GM12874 (cell line): ENCODE data around the gene CORO1C.

Experiments
- TF ChIP-seq, protein P1 (sequence below): IDR thresholded peaks from 2 replicates; pipeline ENCODE4 v1.5.1; 2011; ENCODE audit warnings: low read depth, mild to moderate bottlenecking, control low read depth, low read length, moderate library complexity; ENCODE audit not compliant: insufficient read depth

CORO1C gene

DNA sequence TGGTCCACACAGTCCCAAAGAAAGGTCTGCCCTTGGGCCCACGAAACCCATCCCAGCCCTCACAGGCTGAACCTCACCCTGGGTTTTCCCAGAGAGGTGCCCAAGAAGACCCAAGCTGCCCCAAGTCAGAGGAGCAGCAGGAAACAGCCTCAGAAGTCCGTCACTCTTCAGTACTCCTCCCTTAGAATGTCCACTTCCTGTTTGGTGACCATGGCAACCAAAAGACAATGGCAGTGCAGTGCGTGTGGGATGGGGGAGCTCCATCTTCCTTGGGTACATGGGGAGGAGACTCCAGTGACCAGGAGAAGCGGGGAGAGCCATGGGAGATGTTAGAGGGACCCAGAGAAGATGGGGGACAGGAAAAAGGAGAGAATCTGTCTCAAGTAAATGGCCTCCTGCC is 108.9 kb downstream of the CORO1C start:
- TF ChIP-seq, protein P1, sequence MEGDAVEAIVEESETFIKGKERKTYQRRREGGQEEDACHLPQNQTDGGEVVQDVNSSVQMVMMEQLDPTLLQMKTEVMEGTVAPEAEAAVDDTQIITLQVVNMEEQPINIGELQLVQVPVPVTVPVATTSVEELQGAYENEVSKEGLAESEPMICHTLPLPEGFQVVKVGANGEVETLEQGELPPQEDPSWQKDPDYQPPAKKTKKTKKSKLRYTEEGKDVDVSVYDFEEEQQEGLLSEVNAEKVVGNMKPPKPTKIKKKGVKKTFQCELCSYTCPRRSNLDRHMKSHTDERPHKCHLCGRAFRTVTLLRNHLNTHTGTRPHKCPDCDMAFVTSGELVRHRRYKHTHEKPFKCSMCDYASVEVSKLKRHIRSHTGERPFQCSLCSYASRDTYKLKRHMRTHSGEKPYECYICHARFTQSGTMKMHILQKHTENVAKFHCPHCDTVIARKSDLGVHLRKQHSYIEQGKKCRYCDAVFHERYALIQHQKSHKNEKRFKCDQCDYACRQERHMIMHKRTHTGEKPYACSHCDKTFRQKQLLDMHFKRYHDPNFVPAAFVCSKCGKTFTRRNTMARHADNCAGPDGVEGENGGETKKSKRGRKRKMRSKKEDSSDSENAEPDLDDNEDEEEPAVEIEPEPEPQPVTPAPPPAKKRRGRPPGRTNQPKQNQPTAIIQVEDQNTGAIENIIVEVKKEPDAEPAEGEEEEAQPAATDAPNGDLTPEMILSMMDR = no peak

DNA sequence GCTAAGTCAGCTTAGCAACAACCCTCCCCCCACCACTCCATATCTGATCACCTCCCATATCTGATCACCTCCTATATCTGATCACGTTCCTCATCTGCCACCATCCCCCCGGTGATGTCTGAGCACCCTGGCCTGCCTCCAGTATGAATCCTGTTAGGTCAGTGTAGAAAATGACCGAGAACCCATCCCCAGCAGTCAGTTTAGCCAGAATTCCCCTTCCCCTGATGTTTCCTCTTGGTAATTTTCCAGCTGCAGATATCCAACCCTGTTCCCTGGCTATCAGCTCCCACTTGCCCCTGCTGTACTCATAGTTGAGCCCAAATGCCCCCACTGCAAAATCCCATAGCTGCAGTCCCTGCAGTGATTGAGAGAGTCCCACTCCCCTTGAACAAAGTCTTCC is 110.2 kb downstream of the CORO1C start:
- TF ChIP-seq, protein P1 = no peak

DNA sequence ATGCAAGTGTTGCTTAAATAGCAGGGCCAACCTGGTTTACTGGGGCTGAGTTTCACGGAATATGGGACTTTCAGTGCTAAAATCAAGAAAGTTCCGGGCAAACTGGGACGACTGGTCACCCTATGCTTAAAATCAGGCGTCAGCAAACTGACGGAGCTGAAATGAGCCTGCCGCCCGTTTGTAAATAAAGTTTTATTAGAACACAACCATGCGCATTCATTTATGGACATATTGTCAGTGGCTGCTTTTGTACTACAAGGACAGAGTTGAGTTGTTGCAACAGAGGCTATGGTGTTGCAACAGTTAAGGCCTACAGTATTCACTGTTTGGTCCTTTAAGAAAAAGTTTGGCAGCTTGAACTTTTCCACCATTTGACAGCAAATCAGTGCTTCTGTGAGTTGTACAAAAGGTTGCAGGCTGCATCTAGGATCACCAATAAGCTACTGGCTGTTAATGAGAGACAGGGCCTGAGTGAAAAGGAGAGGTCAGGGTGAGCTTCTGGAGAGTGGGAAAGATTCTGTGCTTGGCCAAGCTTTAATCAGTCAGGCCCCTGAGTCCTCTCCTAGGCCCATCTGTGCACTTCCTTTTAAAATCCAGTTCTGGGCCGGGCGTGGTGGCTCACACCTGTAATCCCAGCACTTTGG is 111.0 kb downstream of the CORO1C start:
- TF ChIP-seq, protein P1 = no peak

DNA sequence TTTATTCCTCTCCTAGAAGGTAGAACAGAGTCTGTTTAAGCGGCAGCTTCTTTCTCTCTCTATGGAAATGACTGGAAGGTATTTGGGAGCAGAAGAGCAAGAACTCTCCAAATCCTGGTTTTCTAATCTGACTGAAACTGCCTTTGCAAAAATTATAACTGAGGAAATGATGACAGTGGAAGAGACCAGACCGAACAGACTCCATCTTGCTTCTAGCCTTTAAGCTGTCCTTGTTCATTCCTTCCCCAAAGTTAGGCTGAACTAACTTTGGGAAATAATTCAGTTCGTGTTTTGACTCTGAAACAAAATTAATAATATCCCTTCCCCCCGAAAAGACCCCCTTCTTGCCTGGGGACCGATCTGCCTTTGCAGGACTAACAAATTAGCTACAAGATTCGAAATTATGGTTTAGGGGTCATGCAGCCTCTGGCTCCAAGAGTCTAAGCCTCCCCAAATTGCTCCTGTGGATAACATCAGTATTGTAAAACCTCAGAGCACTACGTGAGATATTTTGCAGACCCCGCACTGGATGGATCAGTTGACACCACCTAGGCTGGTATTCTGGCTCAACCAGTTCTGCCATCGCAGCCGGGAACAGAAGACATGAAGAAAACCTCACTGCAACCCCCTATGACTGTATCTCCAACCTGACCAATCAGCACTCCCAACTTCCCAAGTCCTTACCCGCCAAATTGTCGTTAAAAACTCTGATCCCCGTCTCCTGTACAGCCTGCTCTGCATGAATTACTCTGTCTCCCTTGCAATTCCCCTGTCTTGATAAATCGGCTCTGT is 111.8 kb downstream of the CORO1C start:
- TF ChIP-seq, protein P1 = no peak

DNA sequence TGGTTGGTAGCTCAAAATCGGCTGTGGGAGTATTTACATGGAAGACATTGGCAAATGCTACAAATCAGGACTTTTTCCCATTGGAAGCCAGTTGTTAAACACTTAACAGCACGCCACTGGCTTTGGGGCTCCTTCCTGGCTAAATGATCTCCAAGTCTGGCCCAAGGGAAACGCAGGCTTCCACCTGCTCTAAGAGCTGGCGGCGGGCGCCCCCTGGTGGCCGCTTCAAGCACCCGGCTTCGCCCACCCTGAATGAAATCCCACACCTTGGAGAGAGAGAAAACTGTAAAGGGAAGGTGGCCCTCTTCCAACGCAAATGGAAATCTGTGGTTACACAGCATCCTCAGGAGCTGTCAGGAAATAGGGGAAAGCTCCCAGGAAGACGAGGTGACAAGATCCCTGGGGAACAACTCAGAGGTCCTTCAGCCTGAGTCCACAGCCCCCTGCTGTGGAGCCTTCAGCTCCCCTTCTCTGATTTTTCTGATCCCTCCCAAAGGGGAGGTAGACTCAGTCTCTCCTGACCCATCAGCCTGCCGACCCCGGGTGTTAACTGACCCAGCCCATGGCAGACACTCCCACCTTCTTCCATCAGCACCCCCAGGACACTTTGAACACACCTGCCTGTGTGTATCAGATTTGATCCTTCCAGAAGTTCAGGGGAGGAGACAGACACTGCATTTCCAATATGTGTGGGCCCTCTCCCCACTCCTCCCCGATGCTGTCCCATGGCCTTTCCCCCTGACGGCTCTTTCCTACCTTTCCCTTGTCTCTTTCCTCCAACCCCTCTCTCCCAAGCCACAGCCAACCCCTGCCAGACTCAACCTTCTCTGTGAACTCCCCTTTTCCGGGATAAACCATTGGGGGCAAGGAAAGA is 113.0 kb downstream of the CORO1C start:
- TF ChIP-seq, protein P1 = peak; percentile 91

DNA sequence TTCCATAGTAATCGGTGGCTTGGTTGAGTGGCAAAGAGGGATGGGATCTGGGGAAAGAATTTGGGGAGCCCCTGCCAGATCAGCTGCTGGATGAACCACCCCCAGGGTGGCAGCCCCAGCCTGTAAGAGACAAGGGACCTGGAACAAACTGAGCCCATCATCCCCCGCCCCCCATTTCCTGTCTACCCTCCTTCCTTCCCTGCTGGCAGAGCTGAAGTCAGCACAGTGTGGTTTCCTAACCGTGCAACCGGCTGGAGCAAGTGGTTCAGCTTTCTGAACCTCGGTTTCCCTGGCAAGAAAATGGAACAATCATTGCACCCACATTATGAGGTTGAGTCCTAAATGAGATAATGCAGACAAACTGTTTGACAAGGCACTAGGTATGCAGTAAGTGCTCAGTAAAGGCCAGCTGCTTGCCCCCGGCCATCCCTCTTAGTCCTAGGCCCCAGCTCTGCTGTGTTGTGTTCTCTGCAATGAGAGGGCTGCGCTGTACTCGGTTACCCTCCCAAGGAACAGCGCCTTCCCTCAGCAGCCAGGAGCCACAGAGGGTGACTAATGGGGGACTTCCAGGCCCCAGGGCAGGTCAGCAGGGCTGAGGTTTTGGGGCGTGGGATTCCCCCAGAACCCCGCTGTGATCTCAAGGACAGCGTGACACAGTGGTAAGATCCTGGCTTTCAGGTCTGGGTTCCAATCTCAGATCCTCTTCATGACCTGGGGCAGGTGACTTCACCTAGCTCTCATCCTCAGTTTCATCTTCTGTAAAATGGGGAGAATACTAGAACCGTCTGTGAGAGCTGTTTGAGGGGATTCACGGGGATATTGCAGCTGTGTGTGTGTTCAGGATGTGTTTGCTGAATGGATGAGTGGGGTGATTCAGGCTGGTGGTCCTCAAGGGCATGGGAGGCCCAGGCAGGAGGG is 114.1 kb downstream of the CORO1C start:
- TF ChIP-seq, protein P1 = no peak
